CD4-positive, alpha-beta T cell treated with Interleukin-10 for 1 hour (primary cell): ENCODE measurements around the gene TMEM108.

Experiments used
- DNase-seq: peaks from one replicate; pipeline ENCODE4 v3.0.0-alpha.2; 2020

The TMEM108 gene

GRCh38 chr3:133055339-133055738, 17.1 kb downstream of the TMEM108 start:
- no peak for DNase-seq

- DNase-seq = no peak
Measured at GRCh38 chr3:133058243-133058642, 20.1 kb downstream of the TMEM108 start.

GRCh38 chr3:133058831-133059230, 20.6 kb downstream of the TMEM108 start:
- DNase-seq = no peak

- no peak for DNase-seq
Measured at GRCh38 chr3:133065193-133065961, 27.2 kb downstream of the TMEM108 start.

GRCh38 chr3:133066026-133066425, 27.8 kb downstream of the TMEM108 start:
- no peak for DNase-seq

GRCh38 chr3:133069556-133070286, 31.5 kb downstream of the TMEM108 start:
- no peak for DNase-seq

GRCh38 chr3:133074977-133075376, 36.8 kb downstream of the TMEM108 start:
- DNase-seq = no peak

- no peak for DNase-seq
Measured at GRCh38 chr3:133077688-133078087, 39.5 kb downstream of the TMEM108 start.

- no peak for DNase-seq
Measured at GRCh38 chr3:133079621-133080020, 41.4 kb downstream of the TMEM108 start.

GRCh38 chr3:133081016-133081415, 42.8 kb downstream of the TMEM108 start:
- DNase-seq = no peak

GRCh38 chr3:133083395-133083794, 45.2 kb downstream of the TMEM108 start:
- DNase-seq = no peak

- DNase-seq = no peak
Measured at GRCh38 chr3:133089906-133090485, 51.8 kb downstream of the TMEM108 start.

GRCh38 chr3:133092681-133093080, 54.5 kb downstream of the TMEM108 start:
- DNase-seq = no peak

- DNase-seq = no peak
Measured at GRCh38 chr3:133093366-133093765, 55.2 kb downstream of the TMEM108 start.

- no peak for DNase-seq
Measured at GRCh38 chr3:133096900-133097613, 58.9 kb downstream of the TMEM108 start.

GRCh38 chr3:133103706-133104105, 65.5 kb downstream of the TMEM108 start:
- DNase-seq = no peak

- no peak for DNase-seq
Measured at GRCh38 chr3:133106169-133106568, 68.0 kb downstream of the TMEM108 start.

GRCh38 chr3:133112666-133113065, 74.5 kb downstream of the TMEM108 start:
- DNase-seq = no peak

- DNase-seq = no peak
Measured at GRCh38 chr3:133113526-133113925, 75.3 kb downstream of the TMEM108 start.

- no peak for DNase-seq
Measured at GRCh38 chr3:133113927-133114597, 75.9 kb downstream of the TMEM108 start.

GRCh38 chr3:133115176-133115575, 77.0 kb downstream of the TMEM108 start:
- no peak for DNase-seq

- no peak for DNase-seq
Measured at GRCh38 chr3:133117342-133117741, 79.2 kb downstream of the TMEM108 start.

- DNase-seq = no peak
Measured at GRCh38 chr3:133119176-133119575, 81.0 kb downstream of the TMEM108 start.
